HepG2 (cell line): ENCODE measurements around the gene GOLGA8R.
"Not testable (repeated sequence)": the region's sequence is repeated elsewhere in the genome, so short reads cannot be mapped to it uniquely, and the experiment has no call there.

Experiments
- SNAI1 ChIP-seq: sonication (generic); formaldehyde crosslinking; IDR thresholded peaks from 2 replicates; pipeline ENCODE4 v1.5.0; 2020; ENCODE audit warnings: mild to moderate bottlenecking, missing genetic modification reagents, borderline replicate concordance
- ZKSCAN1 ChIP-seq: fragments of 150-350 bp; IDR thresholded peaks from 2 replicates; pipeline ENCODE4 v1.6.1; 2014; ENCODE audit warnings: low read length

GRCh38 chr15:30367246-30367645, 46.8 kb downstream of the GOLGA8R start:
- TF ChIP-seq SNAI1 (CRISPR knock-in tag); ZKSCAN1: not testable (repeated sequence)
